Right lung (tissue), 5 donors: ENCODE measurements around the gene KCNAB1. TPM values are rescaled to one million over a fixed set of nuclear protein-coding genes. Genes with fewer than 3 reads are reported as not detected.
"Not testable (repeated sequence)": the region's sequence is repeated elsewhere in the genome, so short reads cannot be mapped to it uniquely, and the experiment has no call there.

Experiments used
- DNase-seq, 2 donors: peaks; one replicate each; pipeline ENCODE4 v3.0.0-alpha.2; 2013
- polyA plus RNA-seq, 5 donors: library from polyadenylated mRNA; unstranded; fragments of 120-200 nt; gene quantifications; one replicate each; pipeline versions ENCODE4 v1.2.1 to v1.2.3, GENCODE V29; 2013; ENCODE audit warnings: inconsistent platforms in 1 of 5, low replicate concordance in 1 of 5; ENCODE audit not compliant: insufficient read length in 5 of 5, insufficient read depth in 1 of 5

The KCNAB1 gene
- polyA plus RNA-seq, 5 donors: 1.3 to 1.7 (median 1.7) TPM

- DNase-seq: no peak
Observed at GRCh38 chr3:156264771-156265170, 144.4 kb downstream of the KCNAB1 start.

GRCh38 chr3:156271508-156271907 is 151.1 kb downstream of the KCNAB1 start:
- DNase-seq: no peak

DNA sequence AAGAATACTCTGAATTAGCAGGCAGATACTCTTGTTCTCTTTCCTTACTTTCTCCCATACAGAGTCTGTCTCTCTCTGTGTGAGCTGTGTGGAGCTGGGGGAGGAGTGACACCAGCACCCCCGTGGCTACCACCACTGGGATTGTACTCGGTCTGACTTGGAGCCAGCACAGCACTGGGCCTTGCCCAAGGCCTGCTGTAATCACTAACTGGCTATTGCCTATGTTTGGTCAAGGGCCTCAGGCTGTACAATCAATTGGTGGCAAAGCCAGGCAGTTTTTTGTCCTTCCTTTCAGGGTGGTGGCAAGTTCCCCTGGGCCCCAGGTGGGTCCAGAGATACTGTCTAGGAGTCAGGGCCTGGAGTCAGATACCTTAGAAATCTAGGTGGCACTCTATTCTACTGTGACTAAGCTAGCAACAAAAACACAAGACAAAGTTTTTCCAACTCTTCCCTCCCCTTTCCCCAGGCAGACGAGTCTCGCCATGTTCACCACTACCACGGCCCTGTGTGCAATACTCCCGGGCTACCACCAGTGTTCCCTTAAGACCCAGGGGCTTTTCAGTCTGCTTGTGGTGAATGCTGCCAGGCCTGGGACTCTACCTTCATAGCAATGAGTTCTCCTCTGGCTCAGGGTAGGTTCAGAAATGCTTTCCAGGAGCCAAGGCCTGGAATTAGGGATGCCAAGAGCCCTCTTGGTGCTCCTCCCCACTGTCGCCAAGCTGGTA is 151.8 kb downstream of the KCNAB1 start:
- no peak for DNase-seq

- DNase-seq: no peak
Observed at GRCh38 chr3:156273111-156273694, 152.8 kb downstream of the KCNAB1 start.

DNA sequence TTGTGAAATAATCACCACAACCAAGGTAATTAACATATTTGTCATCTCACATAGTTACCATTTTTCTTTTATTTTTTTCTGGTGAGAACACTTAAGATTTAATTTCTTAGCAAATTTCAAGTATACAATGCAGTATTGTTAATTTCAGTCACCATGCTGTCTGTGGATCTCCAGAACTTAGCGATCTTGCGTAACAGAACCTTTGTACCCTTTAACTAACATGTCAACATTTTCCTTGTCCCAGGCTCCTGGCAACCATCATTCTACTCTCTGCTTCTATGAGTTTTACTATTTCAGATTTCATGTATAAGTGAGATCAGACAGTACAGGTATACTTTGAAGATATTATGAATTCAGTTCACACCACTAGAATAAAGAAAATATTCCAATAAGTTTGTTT is 154.4 kb downstream of the KCNAB1 start:
- no peak for DNase-seq

- not testable (repeated sequence) for DNase-seq
Observed at GRCh38 chr3:156284637-156285036, 164.3 kb downstream of the KCNAB1 start.

DNA sequence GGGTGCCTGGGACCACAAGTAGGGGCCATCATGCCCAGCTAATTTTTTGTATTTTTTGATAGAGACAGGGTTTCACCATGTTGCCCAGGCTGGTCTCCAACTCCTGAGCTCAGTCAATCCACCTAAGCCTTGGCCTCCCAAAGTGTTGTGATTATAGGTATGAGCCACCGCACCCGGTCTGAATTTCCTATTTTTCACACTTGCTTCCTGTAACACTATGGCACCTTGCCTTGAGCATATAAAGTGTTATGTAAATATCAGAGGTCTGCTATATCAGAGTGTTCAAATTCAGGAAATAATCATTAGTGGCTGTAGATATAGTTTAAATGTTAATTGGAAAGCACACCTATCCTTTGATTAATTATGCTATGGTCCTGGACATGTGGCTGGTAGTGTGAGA is 165.2 kb downstream of the KCNAB1 start:
- DNase-seq: no peak

DNA sequence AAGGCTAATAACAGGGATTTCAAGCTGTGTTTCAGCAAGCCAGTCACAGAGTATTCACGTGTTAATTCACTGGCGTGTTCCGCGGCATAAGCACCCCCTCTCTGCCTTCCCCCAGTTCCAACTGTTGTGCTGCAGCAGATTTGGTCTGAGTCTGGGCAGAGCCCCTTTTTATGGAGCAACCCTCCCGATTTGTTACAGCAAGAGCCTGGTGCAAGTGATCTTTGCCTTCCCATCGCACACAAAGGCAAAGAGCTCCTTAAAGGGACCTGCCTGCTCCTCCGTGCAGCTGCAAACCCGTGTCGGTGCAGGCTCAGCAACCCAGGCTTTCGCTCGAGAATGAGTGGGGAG is 170.5 kb downstream of the KCNAB1 start:
- DNase-seq: no peak

- DNase-seq: no peak
Observed at GRCh38 chr3:156291272-156292123, 171.1 kb downstream of the KCNAB1 start.

DNA sequence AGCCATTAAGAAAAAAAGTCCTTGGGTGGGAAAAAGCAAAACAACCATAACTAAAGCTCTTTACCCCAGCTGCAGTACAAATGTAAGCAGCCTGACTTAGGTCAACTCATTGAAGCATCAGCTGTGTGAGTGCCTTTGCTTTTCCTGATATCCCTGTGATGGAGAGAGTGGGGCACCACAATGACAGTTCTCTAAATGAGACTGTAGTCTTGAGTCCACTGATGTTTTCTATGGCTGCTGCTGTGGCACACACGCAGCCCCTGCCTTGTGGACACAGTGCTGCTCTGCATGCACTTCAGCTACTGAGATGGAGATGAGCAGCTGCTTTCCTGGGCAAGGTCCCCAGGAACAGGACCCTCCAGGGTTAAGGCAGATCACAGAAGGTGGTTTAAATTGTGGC is 173.2 kb downstream of the KCNAB1 start:
- DNase-seq: no peak

DNA sequence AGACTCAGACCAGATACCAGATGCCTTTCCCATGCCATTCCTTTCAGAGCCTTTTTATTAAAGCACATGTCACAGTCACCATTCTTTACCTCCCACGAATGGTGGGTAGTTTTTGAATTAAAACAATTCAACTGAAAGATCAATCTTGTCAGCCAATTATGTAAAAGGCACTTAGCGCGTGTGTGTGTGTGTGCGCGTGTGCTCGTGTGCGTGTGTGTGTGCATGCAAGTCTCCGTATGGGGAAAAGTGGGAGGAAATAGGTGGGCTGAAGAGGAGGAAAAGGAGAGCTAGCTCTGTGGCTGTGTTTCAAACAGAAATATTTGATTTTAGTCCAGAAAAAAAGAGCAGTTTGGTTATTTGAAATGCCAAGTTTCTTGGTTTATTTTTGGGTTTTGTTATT is 177.2 kb downstream of the KCNAB1 start:
- DNase-seq: no peak

GRCh38 chr3:156298014-156298413 is 177.6 kb downstream of the KCNAB1 start:
- DNase-seq: no peak

- DNase-seq: no peak
Observed at GRCh38 chr3:156298938-156299337, 178.6 kb downstream of the KCNAB1 start.

DNA sequence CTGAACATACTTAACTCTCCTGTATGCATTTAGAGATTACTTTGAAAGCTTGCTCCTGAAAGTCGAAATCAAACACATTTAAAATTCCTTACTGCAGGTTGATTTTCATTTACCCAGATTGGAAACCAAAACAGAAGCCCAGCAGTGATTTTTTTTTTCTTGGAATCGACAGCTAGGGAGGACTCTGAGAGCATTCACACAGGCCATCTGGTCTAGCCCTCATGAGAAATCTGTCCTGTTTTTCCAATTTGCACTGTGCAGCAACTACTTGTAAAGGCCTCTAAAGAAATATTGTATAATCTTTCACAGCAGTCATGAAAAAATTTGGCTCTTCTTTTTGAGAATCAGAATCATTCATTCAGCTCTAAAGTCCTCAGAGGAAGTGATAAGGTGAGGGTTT is 179.2 kb downstream of the KCNAB1 start:
- DNase-seq: no peak

GRCh38 chr3:156300371-156300770 is 180.0 kb downstream of the KCNAB1 start:
- DNase-seq: no peak

DNA sequence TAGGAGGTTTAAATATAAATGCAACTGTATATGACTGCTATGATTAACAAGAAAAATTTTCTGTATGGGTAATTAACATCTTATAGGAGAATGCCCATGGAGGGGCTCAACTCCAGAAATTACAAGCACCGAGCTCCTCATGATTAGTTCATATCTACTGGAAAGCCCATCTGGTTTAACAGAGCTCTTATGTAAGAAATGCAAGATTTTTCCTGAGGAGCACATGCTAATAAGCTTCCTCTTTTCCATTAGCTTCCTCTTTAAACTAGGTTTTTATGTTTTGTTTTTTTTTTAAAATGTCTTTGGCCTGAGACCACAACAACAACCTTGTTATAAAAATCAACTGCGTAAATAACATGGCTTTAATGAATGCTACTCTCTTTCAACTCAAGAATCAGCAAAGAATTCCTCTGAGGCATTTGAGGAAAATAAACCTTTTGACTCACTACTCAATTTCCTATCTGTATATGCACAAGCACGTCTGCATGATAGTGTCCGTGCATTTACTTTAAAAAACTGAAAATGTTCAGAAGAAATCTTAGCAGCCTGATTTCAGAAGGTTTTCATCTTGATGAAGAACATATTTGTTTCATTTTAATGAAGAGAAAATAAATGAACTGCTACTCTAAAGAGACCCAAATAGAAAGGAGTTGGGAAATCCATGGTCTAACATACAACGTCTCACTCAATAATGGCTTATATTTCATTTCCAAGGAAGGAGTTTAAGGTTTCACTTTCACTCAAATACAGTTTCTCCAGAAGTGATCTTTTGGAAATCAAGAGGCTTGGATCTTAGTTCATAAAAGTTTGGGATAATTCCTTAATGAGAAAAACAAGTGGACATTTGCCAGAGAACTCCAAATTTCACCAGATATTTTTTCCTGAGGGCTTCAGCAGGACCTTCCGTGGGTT is 180.8 kb downstream of the KCNAB1 start:
- peak; percentile 27 to 29 for DNase-seq

DNA sequence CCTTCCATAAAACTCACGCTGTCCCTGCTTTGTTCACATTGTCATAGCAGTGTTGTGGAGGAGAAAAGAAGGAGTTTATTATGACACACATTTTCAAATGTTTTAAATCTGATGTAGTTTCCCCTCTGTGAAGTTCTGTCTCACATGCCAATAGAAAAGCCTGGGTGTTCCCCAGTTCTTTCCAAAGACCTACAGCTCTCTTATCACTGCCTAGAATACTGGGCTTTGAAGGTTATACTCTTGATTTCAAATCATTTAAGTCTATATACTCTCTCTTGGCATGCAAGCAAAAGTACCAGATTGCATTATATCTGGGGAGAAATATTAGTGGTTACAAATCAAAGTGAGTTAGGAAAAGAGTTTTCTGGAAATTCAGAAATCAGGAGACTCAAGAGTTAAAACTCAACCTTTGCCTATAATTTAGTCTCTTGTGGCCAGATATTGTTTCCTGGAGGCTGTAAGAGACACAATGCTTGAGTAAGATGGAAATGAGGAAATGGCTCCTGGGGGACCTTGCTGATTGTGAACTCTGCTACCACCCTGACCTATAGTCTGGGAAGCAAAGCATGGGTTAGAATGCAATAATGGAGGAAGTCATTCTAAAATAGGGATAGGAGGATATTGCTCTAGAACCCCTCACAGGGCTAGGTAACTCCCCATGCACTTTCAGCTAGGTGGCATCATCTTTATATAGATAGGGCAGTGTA is 182.8 kb downstream of the KCNAB1 start:
- DNase-seq: no peak

GRCh38 chr3:156304406-156304805 is 184.0 kb downstream of the KCNAB1 start:
- DNase-seq: no peak

GRCh38 chr3:156305672-156306071 is 185.3 kb downstream of the KCNAB1 start:
- DNase-seq: no peak

DNA sequence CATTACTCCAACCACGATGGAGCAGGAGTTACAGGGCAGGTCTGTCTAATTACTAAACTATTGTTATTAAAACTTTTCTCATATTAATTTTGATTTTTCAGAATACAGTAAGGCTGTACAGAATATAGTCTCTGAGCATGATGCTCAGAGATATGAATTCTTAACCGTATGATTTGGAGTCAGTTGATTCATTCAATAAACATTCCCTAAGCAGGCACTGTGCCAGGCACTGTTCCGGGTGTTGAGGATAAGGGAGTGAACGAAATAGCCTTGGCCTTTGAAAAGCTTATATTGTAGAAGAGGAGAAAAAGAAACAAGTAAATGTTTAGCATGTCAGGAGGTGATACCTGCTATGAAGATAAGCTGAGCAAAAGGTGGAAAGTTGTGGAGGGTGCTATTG is 187.3 kb downstream of the KCNAB1 start:
- no peak for DNase-seq

DNA sequence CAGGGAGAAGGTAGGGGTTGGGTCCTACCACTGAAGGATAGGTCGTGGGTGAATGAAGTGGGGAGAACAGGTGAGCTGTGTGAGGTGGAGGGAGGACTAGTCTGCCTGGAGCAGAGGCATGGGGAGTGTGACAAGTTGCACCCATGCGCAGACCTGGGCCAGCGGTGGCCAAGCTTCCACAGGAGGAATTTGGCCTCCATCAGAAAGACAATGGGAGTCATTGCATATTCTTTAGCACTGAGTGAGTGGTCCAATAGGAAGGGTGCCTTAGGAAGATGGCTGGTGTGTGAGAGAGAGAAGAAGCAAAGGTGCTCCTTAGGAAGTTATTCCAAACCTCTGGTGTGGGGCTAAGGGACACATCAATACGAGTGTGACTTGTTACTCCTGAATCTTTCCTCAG is 191.1 kb downstream of the KCNAB1 start:
- no peak for DNase-seq
